NCI-H2227 (cell line): ENCODE results near the gene SMAD4.

Source experiments
- DNase-seq: peaks from one replicate; lab custom pipeline; 2025; ENCODE audit not compliant: unreplicated experiment; lab: John Stamatoyannopoulos, UW

Gene SMAD4

DNA sequence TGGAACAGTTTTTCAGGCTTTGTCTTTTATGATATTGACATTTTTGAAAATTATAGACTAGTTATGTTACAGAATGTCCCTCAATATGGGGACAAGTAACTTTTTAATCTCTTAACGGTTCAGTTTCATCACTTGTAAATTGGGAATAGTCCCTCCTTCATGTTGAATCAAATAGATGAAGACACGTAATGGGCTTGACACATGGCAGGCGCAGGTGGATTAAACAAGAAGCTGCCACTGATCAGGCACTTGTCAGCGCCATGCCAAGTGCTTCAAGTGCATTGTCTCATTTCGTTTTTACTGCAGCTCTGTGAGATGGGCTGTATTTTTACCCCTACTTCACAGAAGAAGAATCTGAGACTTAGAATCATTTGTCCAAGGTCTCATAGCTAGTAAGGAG lies 9.5 kb upstream of the SMAD4 start:
- no peak for DNase-seq

DNA sequence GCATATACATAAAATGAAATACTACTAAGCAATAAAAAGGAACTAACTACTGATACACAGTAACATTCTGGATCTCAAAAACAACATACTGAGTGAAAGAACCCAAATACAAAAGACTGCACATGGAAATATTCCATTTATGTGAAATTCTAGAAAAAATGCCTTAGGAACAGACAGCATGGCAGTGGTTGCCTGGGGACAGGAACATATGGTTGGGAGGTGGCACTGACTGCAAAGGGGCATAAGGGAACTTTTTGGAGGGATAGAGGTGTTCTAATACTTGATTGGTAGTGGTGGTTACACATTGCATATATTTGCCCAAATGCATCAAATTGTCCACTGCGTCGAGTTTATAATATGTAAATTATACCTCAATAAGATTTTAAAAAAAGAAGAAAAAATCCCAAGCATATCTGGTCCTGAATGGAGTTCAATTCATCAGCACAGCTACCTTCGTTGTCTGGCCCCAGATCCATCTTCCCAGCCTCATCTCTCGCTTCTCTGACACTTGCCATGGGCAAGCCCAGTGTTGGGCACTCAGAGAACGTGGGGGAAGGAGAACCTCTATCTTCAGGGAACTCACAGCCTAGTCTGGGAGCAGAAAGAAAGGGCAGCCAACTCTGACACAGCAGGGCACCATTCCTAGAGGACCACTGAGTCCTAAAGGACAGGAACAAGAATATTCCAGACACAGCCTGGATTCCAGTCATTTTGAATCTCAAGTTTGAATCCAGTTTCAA lies 8.6 kb upstream of the SMAD4 start:
- no peak for DNase-seq

DNA sequence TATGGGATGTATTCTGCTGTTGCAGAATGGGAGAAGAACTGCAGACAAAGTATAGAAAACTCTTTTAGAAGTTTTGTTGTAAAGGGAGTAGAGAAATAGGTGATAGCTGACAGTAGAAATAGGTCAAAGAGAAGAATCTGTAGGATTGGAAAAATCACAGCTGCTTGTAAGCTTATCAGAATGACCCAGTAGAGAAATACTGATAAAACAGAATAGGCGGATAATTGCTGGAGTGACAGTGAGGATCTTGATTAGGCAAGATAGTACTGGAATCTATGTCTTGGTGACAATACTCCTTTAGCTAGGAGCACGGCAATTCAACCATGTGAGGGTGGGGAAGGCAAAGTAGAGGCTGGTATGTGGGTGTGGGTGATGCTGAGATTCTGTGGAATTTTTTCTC lies 4.5 kb upstream of the SMAD4 start:
- DNase-seq: no peak

DNA sequence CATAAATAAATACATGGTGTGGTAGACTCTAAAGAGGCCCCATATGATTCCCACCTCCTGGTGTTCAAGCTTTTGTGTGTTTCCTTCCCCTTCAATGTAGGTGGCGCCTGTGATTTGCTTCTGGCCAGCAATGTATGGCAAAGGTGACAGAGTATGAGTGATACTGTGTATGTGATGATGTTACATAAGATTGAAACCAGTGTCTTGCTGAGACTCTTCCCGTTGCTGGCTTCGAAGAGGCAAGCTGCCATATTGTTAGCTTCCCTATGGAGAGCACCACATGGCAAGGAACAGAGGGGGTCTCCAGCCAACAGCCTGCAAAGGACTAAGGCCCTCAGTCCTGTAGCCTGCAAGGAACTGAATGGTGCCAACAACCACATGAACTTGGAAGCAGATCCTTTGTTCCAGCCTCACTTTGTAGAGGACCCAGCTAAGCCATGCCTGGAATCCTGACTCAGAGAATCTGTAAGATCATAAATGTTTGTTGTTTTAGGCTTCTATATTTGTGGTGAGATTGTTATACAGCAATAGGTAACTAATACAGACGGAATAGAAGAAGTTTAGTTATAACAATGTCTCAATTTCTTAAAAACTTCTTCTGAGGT lies 1.7 kb upstream of the SMAD4 start:
- DNase-seq: peak; percentile 15

DNA sequence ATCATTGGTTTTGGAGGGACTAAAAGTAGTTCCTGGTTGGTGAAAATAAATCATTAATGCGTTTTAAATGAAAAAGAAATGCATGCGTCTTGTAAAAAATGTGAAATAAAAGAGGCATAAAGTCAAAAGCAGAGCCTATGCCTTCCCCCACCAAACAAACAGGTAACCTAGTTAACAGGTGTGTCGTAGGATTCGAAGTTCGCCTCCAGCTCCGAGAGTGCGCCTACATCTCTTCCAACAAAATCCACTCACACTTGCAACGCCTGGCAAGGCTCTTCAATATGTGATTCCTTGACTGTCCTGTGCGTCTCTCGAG lies 677 bp upstream of the SMAD4 start:
- no peak for DNase-seq

DNA sequence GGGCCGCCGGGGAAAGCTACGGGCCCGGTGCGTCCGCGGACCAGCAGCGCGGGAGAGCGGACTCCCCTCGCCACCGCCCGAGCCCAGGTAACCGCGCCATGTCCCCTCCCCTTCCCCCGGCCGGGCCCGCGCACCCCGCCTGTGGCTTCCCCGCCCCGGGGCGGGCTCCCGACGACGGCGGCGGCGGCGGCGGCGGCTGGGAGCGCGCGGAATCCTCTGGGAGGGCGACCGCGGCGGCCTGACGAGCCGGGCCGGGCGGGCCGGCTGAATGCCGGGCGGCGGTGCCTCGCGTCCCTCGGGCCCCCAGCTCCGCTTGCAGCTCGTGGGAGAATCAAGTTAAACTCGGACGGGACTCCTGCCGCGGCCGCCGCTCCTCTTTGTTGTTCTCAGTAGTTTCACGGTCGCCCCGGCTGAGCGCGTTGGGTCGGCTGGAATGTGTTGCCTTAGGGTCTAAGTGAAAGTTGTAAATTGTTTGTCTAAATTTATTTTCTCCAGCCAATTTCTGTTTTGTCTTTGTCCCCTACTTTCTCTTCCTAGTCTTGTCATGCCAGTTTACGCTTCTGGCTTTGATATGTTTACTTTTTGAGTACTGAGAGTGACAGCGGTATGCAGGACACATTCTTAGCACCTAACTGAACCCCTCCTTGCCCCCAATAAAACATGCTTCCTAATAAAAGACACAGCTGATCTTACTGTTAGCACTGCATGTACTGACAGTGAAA lies 685 bp downstream of the SMAD4 start:
- DNase-seq: peak; percentile 84

DNA sequence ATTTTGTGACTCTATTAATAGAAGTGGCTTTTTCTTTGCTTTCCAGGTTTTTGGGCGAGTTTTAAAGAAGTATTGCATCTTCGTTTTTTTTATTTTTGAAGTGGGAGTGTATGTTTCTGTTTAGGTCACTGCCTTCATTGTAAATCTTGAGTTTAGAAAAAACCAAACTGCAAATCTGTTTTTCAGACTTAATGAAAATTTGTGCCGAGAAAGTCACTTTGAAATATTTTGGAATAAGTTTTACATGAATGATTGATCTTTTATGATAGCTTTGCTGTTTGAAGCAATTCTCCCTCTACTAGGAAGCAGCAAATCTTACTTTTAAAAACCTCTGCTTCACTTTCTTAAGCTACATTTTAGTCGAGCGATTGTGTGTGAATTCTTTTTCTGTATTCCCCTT lies 2.2 kb downstream of the SMAD4 start:
- no peak for DNase-seq

DNA sequence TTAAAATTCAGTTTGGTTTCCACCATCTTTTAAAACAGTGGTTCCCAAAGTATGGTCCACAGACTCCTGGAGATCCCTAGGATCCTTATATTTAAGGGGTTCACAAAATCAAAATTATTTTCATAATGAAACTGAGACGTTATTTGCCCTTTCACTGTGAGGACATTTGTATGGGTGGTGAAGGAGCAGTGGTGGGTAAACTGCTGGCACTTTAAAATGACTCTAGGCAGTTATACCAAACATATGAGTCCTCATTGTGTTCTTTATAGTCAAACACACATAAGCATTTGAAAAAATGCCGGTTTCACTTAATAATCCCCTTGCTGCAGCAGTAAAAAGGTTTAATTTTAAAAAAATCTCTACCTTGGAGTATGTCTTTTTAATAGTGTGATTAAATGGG lies 7.2 kb downstream of the SMAD4 start:
- DNase-seq: no peak

DNA sequence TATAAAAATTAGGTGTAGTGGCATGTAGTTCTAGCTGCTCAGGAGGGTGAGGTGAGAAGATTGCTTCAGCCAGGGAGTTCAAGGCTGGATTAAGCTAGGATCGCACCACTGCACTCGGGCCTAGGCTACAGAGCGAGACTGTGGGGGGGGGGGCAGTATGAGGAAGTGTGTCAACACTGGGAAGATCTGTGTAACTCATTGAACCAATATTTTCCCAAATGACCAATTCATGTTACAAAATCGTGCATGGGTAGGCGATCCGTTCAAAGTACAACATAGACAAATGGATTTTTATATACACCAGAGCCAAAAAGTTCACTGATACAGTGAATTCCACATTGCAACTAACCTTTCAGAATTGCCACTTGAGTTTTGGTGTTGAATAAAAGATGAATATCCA lies 8.1 kb downstream of the SMAD4 start:
- DNase-seq: no peak

DNA sequence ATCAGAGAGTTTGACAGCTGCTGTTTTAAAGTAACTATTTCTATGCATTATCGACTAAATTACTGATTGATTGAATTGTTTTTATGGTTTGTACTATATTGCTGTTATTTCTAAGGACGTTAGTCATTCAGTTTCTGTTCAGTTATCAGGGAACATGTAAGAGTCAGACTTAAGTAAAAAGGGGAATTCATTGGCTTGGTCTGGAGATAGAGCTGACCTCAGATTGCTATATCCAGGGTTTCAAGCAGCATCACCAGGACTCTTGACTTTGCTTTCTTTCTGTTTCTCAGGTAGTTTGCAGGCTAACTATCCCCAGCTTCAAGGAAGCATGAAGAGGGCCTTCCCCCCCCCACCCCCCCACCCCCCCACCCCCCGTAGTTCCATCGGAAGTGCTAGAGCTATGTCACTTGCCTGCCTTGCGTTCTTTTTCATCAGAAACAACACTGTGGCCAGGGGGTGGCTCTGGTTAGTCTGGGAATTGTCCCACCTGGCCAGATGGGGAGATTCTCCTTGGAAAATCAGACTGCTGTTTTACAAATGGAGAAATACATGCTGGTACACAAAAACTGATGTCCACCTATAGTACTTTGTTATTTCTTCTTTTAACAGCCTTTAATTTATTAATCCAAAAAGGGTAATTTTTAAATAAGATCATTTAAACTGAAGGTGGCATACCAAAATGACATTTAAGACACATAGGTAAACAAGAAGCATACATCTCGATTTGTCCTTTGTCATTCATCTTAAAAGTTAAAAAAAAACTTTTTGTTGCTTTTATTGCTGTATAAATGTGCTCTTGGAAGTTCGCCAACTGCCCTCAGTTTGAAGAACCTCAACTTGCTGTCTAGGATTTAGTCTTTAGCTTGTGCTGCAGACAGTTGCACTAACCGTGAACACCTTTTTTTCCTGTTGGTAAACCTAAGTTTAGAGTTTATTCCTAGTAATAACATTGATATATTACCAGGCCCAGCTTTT lies 9.4 kb downstream of the SMAD4 start:
- no peak for DNase-seq

DNA sequence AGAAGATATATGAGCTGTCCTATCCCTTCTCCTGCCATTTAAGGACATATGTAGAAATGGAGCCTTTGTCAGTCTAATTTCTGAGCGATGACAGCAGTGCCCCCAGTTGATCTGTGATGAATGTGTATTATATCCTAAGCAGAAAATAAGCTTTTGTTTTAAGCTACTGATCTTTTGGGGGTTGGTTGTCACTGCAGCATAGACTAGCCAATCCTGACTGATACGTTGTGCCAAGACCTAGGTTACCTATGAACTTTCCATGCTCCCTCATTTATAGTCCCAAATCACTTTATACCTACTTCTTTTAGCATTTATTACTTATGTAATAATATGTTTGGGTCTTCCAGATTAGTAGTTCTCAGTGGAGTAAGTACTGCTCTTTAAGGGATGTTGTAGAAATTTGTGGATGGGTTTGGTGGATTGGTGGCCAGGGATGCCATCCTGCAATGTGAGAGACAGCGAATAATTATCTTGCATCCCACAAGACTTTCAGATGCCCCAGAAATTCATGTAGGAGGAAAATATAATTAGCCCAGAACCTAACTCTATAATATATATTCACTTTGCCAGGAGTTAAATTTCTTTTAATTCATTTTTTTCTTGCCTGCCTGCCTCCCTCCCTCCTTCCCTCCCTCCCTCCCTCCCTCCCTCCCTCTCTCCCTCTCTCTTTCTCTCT lies 11.8 kb downstream of the SMAD4 start:
- DNase-seq: no peak

DNA sequence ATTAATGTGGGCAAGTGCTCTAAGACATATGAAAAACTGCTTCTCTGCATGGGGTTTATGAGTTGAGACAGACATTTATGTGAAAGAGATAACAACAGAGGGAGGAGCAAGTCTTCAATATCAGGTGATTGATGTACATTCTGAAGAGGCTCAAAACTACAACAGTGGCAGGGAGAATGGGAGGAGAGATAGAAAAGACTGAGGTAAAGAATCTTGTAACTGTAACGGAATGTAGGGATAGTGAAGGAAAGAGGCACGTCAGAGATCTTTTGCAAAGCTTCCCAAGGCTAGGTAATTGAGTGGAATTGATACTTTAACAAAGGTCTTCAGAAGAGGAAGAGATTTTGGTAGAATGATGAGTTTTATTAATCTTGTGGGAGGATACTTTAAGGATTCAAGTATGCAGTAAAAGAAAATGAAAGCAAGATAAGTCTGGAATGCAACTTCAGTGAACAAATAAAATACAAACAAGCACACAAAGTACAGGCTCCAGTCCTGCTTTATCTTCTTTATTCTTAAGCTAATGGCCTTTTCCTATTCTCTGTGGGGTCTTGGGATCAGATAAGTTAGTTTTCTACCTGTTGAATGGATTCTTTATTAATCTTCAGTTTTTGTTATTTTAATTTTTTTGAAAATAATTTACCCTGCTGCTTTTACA lies 15.0 kb downstream of the SMAD4 start:
- DNase-seq: no peak

DNA sequence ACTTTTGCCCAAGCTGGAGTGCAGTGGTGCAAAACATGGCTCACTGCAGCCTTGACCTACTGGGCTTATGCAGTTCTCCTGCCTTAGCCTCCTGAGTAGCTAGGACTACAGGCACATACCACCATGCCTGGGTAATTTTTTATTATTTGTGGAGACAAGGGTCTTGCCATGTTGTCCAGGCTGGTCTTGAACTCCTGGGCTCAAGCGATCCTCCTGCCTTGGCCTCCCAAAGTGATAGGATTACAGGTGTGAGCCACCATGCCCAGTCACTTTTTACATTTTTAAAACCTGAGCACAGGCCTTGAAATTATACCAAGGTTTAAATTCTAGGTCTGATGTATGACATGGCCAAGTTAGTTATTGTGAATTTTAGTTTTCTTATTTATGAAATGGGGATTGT lies 18.2 kb downstream of the SMAD4 start:
- DNase-seq: no peak

DNA sequence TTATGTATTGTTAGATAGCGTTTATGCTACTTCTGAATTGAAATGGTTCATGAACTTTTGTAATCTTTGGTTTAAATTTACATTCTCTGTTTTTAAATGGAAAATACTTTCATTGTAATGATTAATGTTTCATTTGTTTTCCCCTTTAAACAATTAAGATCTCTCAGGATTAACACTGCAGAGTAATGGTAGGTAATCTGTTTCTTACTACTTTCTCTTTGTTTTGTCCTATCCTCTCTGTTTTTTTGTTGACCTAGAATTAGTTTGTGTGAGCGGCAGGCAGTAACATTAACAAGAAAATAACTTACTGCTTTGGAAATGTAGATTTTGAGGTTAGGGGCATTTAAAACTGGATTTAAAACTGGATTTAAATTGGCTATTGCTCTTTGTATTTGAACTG lies 19.1 kb downstream of the SMAD4 start:
- DNase-seq: no peak

DNA sequence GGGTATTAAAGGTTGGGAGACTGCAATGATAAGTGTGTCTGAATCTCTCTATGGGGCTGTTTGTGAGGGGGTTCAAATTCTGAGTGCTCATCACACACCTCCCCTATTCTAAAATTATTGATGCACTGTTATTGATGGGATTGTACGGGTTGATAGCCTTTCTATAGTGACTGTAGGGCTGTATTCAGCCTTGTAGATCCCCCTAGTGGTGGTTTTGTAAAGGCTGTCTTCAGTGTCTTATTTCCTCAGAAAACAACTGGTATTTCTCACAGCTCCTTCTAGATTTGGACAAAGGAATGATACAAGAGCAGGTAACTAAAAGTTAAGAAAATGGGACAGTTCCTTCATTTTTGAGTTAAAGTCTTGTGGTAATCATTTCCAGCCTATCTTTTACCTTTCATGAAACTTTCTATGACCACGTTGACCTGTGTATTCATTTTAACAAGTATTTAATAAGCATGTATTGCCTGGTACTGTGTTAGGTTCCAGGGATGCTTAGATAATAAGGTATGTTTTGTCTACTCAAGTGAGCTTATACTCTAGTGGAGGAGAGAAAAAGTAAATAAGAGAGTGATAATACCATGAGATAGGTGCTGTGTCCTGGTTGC lies 21.2 kb downstream of the SMAD4 start:
- peak; percentile 71 for DNase-seq

DNA sequence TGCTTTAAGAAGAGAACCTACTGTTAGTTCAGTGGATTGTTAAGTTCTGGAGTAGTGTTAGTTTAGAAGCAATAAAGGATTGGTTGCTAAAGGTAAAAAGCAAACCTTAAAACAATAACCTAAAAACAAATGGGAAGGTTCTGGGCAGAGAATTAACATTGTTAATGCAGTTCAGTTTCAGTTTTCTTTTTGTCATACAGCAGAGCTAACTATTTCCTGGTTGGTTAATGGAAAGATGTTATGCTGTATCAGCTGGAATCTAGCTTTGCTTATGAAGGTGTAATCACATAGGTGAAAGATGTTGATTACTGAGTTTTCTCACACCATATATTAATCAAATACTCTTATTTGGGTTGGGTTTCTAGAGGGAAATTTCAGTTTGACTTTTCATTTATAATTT lies 23.8 kb downstream of the SMAD4 start:
- no peak for DNase-seq

DNA sequence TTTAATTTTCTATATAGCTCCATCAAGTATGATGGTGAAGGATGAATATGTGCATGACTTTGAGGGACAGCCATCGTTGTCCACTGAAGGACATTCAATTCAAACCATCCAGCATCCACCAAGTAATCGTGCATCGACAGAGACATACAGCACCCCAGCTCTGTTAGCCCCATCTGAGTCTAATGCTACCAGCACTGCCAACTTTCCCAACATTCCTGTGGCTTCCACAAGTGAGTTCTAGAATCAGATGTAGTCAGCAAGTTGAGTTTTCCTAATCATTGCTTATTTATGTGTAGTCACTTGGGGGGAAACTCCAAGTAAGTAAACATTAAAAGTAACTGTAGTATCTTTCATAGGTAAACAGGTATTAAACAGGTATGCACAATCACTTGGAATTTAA lies 24.8 kb downstream of the SMAD4 start:
- DNase-seq: no peak

DNA sequence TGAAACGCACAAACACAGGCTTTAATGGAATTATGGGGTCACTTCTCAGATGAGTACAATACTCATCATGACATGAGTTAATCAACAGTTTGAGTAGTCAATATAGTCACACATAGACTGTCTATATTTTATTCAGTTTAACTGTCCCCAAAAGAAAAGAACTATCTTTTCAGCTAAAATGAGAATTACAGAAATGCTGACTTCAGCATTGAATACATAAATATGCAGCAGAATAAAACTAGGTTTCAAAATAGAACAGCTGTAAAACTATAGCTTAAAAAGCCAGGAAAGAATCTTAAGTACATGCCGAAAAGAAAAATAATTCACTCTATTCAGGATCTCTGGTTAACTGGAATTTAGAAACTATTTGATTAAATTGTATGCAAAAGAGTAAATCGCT lies 30.0 kb downstream of the SMAD4 start:
- DNase-seq: no peak

DNA sequence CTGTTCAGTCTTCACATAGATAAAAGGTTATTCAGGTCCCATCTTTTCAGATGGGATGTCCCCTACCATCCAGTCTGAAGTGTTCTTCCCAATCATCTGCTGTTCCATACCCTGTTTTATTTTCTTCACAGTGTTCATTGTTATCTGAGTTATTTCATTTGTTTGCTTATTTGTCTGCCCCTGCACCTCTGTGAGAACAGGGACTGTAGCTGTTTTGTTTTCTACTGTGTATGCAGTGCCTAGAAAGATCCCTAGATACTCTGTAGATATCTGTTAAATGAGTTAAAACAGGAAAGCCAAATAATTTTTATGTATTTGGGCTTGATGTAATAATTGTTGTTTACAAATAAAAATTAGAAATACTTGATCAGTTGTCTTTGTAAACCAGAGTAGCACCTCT lies 34.2 kb downstream of the SMAD4 start:
- DNase-seq: no peak

DNA sequence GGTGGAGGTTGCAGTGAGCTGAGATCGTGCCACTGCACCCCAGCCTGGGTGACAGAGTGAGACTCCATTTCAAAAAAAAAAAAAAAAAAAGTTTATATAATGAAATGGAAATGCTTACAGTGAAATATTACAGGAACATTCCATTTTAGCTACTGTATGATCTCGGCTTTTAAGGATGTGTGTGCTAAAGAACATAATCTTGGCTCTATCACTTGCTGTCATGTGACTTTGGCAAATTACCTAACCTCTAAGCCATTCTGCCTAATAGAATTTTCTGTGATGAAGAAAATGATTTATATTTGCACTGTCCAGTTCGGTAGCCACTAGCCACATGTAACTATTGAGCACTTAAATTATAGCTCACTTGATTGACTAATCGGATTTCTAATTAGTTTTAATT lies 36.3 kb downstream of the SMAD4 start:
- DNase-seq: no peak
